Measurements from ENCODE around the gene MYD88. TPM values are rescaled to one million over a fixed set of nuclear protein-coding genes. Genes with fewer than 3 reads are reported as not detected.

Gene MYD88
- total RNA-seq, 6 donors from 2014 or later: 38.1 to 116 (median 83.3) TPM

DNA sequence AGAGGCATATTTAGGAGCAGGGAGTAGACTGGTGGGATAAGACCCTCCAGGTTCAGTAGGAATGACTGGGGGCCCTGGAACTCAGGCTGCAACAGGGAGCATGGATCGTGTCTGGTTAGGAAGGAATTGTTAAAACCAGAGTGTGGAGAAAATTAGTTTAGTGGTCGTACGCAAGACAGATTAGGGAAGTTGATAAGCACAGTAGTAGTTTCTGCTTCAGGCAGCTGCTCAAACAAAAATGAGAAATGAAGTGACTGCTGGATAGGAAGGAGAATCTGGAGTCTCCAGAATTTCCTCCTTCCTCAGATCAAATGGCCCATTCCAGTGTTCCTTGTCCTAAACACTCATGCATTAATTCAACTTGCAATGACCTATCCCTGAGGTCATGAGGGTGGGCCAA is 11.2 kb downstream of the MYD88 start:
- Histone ChIP-seq H3K4me3 (no peak overlapping the region), H3K9me3 (peaks cover 0 to 4% (median 0%) of the 10 kb centered on the region in 4 donors), H3K27ac (peak overlapping the region in 3 of 4 donors; percentile 42 to 68 (median 65)), H3K27me3 (no peaks in the 10 kb centered on the region), H3K4me1 (peaks cover 0 to 16% (median 8%) of the 10 kb centered on the region in 4 donors), H3K36me3 (no peaks in the 10 kb centered on the region)
- 44 to 49% methylated on average over 3 of the region's 3 CpGs for WGBS, 2 donors
- DNase-seq (no peak), ATAC-seq (ENCODE audit: low FRiP score in 2 of 2) (peak in 1 of 2 donors; percentile 26)
- TF ChIP-seq, protein P1, sequence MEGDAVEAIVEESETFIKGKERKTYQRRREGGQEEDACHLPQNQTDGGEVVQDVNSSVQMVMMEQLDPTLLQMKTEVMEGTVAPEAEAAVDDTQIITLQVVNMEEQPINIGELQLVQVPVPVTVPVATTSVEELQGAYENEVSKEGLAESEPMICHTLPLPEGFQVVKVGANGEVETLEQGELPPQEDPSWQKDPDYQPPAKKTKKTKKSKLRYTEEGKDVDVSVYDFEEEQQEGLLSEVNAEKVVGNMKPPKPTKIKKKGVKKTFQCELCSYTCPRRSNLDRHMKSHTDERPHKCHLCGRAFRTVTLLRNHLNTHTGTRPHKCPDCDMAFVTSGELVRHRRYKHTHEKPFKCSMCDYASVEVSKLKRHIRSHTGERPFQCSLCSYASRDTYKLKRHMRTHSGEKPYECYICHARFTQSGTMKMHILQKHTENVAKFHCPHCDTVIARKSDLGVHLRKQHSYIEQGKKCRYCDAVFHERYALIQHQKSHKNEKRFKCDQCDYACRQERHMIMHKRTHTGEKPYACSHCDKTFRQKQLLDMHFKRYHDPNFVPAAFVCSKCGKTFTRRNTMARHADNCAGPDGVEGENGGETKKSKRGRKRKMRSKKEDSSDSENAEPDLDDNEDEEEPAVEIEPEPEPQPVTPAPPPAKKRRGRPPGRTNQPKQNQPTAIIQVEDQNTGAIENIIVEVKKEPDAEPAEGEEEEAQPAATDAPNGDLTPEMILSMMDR (IDR thresholded peaks at IDR 0.05): no peak
- TF ChIP-seq EP300 (IDR thresholded peaks at IDR 0.05) (no peak), POLR2AphosphoS5 (IDR thresholded peaks at IDR 0.05) (no peak), POLR2A (IDR thresholded peaks at IDR 0.05) (no peak)

GRCh38 chr3:38150780-38151528 is 12.5 kb downstream of the MYD88 start:
- no peak overlapping the region for H3K4me3 ChIP-seq
- no peak for TF ChIP-seq POLR2AphosphoS5 (IDR thresholded peaks at IDR 0.05)
- TF ChIP-seq POLR2A (IDR thresholded peaks at IDR 0.05): no peak
- TF ChIP-seq, protein P1 (IDR thresholded peaks at IDR 0.05): no peak
- no peak for TF ChIP-seq EP300 (IDR thresholded peaks at IDR 0.05)
- ATAC-seq (ENCODE audit: low FRiP score in 2 of 2) (no peak), DNase-seq (no peak)
- peaks cover 0 to 16% (median 11%) of the 10 kb centered on the region in 4 donors for H3K4me1 ChIP-seq
- no peaks in the 10 kb centered on the region for H3K27me3 ChIP-seq
- H3K36me3 ChIP-seq: no peaks in the 10 kb centered on the region
- 88 to 90% methylated on average over 3 of the region's 3 CpGs for WGBS, 2 donors
- H3K27ac ChIP-seq: peak overlapping the region; percentile 21 to 72 (median 54)
- peaks cover 0 to 4% (median 0%) of the 10 kb centered on the region in 4 donors for H3K9me3 ChIP-seq

DNA sequence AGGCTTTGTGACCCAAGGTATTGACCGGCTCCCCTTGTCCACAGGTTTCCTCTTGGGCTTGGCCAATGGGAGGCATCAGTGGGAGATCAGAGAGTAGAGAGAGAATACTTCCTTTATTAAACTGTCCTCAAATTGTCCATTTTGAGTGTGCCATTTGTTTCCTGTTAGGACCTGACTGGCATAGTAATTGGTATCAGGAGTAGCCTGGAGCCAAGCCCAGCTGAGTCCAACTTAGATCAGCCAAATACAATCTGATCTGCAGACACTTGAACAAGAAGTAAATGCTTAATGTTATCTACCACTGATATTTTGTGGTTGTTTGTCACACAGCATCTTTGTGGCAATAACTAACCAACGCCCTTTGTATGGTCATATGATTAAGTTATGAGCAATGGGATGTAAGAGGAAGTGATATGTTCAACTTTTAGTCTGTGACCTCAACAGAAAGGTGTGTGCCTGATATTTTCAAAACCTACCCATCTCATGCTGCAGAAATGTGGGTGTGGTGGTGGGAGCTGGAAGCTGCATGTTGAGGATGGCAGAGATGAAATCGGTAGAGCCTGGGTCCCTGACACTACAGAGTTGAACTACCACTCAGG is 13.3 kb downstream of the MYD88 start:
- Histone ChIP-seq H3K27ac (peak overlapping the region; percentile 21 to 72 (median 54)), H3K36me3 (no peaks in the 10 kb centered on the region), H3K9me3 (no peaks in the 10 kb centered on the region), H3K27me3 (no peaks in the 10 kb centered on the region), H3K4me1 (peaks cover 0 to 16% (median 11%) of the 10 kb centered on the region in 4 donors), H3K4me3 (no peak overlapping the region)
- ATAC-seq (ENCODE audit: low FRiP score in 2 of 2) (peak; percentile 53 to 60), DNase-seq (no peak)
- WGBS, 2 donors: 71 to 83% methylated on average over 3 of the region's 3 CpGs
- TF ChIP-seq POLR2A (IDR thresholded peaks at IDR 0.05) (no peak), POLR2AphosphoS5 (IDR thresholded peaks at IDR 0.05) (no peak), EP300 (IDR thresholded peaks at IDR 0.05) (no peak)
- TF ChIP-seq, protein P1 (IDR thresholded peaks at IDR 0.05): no peak

DNA sequence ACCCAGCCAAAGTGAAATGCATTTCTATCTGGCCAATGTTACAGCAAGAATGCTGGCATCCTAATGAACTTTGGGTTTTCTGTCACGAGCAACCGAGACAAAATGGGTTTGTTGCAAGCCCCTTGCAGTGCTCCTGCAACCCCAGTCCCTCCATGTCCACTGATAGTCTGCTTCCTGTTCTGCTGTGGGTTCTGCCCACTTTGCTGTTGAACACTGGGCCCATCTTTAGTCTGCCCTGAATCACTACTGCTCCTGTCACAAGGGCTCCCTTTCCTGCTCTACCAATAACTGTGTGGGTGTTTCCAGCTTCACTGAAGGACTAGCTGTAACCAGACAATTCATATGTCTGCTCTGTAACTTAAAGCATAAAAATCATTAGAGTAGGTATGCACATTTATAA is 14.1 kb downstream of the MYD88 start:
- ATAC-seq (ENCODE audit: low FRiP score in 2 of 2): peak; percentile 35 to 38

More for the DNA sequence above, 14.1 kb downstream of the MYD88 start:
- Histone ChIP-seq H3K4me1 (peaks cover 0 to 16% (median 11%) of the 10 kb centered on the region in 4 donors), H3K27me3 (no peaks in the 10 kb centered on the region), H3K27ac (peak overlapping the region; percentile 1 to 56 (median 31)), H3K9me3 (no peaks in the 10 kb centered on the region), H3K4me3 (no peak overlapping the region), H3K36me3 (no peaks in the 10 kb centered on the region)
- no peak for DNase-seq
- WGBS, 2 donors: 80 to 93% methylated on average over 1 to 2 of the region's 2 CpGs
- TF ChIP-seq, protein P1 (IDR thresholded peaks at IDR 0.05): no peak
- TF ChIP-seq EP300 (IDR thresholded peaks at IDR 0.05) (no peak), POLR2AphosphoS5 (IDR thresholded peaks at IDR 0.05) (no peak), POLR2A (IDR thresholded peaks at IDR 0.05) (no peak)
